GM12892 (cell line): Measurements from ENCODE around the gene USP10.

Experiments
- POLR2A ChIP-seq: IDR thresholded peaks from 2 replicates; pipeline ENCODE4 v1.6.1; 2011; ENCODE audit warnings: low read depth, low read length, control low read depth
- POLR2AphosphoS5 ChIP-seq: IDR thresholded peaks from 2 replicates; pipeline ENCODE4 v1.6.1; 2011; ENCODE audit warnings: low read depth, low read length, control low read depth
- TAF1 ChIP-seq: IDR thresholded peaks from 2 replicates; pipeline ENCODE4 v1.6.1; 2011; ENCODE audit warnings: low read depth, mild to moderate bottlenecking, control low read depth, low read length, borderline replicate concordance

GRCh38 chr16:84712138-84712671, 12.4 kb downstream of the USP10 start:
- TF ChIP-seq POLR2A (no peak), POLR2AphosphoS5 (no peak), TAF1 (no peak)
